Measurements from ENCODE around the gene FERMT2.

GRCh38 chr14:52913271-52913670, 37.6 kb downstream of the FERMT2 start:
- TF ChIP-seq CTCF (conservative IDR thresholded peaks at IDR 0.05; ENCODE audit: low read length) (no peak), EZH2phosphoT487 (IDR thresholded peaks at IDR 0.05; ENCODE audit: borderline replicate concordance) (no peak)
